PC-3 (cell line): Measurements from ENCODE around the gene GALNT15.

Experiments used
- EZH2 ChIP-seq: fragments of 300-600 bp; sonication (generic); IDR thresholded peaks from one replicate; pipeline ENCODE4 v1.6.1; 2017; ENCODE audit warnings: antibody characterized with exemption, mild to moderate bottlenecking, low read length; ENCODE audit not compliant: unreplicated experiment
- EZH2phosphoT487 ChIP-seq: fragments of 300-600 bp; sonication (generic); IDR thresholded peaks from 2 replicates; pipeline ENCODE4 v1.6.1; 2018; ENCODE audit warnings: mild to moderate bottlenecking, antibody characterized with exemption, low read length, borderline replicate concordance
- TF ChIP-seq, protein P1 (sequence below): fragments of 300-600 bp; sonication (generic); conservative IDR thresholded peaks from 2 replicates; pipeline ENCODE4 v1.5.1; 2017; ENCODE audit warnings: antibody characterized with exemption, low read depth, mild to moderate bottlenecking, low read length

DNA sequence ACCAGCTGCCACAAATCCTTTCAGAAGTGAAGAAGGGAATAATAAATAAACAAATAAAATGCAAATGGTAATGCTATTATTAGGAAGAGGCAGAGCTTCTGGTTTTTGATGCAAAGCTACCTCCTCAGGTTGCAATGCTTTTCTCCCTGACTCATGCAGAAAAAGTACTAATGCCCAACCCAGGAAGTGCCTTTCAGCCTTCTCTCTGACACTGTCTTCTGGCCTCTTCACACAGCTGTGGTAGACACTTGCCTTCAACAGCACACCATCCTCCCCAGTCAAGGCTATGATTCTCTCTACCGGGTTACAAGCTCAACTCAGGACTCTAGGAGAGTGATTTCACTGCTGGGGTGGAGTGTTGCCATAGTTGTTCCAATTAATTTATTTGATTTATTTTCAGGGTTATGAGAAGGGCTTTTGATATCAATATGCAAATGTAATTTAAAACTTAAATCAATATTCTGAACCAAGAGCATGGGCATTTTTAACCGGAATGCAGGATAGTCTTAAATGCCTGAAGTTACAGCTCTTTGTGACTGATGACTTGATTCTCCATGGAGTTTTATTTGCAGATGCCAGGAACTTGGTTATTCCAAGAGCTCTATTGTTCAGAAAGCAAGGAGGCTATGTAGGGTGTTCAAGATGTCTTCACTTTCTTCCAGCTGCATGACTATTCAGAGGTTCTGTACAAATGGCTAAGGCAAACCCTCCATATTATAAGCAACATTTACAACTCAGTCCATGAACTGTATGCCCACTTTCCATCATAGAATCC, 27.1 kb upstream of the GALNT15 start:
- TF ChIP-seq, protein P1, sequence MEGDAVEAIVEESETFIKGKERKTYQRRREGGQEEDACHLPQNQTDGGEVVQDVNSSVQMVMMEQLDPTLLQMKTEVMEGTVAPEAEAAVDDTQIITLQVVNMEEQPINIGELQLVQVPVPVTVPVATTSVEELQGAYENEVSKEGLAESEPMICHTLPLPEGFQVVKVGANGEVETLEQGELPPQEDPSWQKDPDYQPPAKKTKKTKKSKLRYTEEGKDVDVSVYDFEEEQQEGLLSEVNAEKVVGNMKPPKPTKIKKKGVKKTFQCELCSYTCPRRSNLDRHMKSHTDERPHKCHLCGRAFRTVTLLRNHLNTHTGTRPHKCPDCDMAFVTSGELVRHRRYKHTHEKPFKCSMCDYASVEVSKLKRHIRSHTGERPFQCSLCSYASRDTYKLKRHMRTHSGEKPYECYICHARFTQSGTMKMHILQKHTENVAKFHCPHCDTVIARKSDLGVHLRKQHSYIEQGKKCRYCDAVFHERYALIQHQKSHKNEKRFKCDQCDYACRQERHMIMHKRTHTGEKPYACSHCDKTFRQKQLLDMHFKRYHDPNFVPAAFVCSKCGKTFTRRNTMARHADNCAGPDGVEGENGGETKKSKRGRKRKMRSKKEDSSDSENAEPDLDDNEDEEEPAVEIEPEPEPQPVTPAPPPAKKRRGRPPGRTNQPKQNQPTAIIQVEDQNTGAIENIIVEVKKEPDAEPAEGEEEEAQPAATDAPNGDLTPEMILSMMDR: no peak
- TF ChIP-seq EZH2: no peak
- no peak for TF ChIP-seq EZH2phosphoT487
